Hematopoietic multipotent progenitor cell (in vitro differentiated cells): ENCODE results near the gene ZNF219. TPM values are rescaled to one million over a fixed set of nuclear protein-coding genes. Genes with fewer than 3 reads are reported as not detected.
A peak's percentile ranks its signal among the peaks of the same experiment; 100 is the strongest.

Source experiments
- DNase-seq, 3 donors: peaks; one replicate each; pipeline ENCODE4 v3.0.0-alpha.2; 2011 to 2015; ENCODE audit warnings: low read depth in 2 of 3, low spot score in 2 of 3
- total RNA-seq: library from RNA; depleted of rRNA; stranded (reverse); fragments of >200 nt; gene quantifications from one replicate; pipeline ENCODE4 v1.2.3, GENCODE V29; 2012

Gene ZNF219
- total RNA-seq, 1 donor = 31.2 TPM

- DNase-seq = no peak
These were observed 9.8 kb downstream of the ZNF219 start for GRCh38 chr14:21088687-21089086.

GRCh38 chr14:21087294-21088091 is 11.0 kb downstream of the ZNF219 start:
- DNase-seq = peak; percentile 76 to 96 (median 95)

- no peak for DNase-seq
These were observed 11.6 kb downstream of the ZNF219 start for GRCh38 chr14:21086908-21087293.

- no peak for DNase-seq
These were observed 13.2 kb downstream of the ZNF219 start for GRCh38 chr14:21084998-21085853.

GRCh38 chr14:21084396-21084795 is 14.1 kb downstream of the ZNF219 start:
- no peak for DNase-seq

GRCh38 chr14:21083565-21084325 is 14.7 kb downstream of the ZNF219 start:
- DNase-seq = no peak

GRCh38 chr14:21081521-21082142 is 16.8 kb downstream of the ZNF219 start:
- DNase-seq = no peak

GRCh38 chr14:21078726-21079125 is 19.7 kb downstream of the ZNF219 start:
- DNase-seq = no peak

GRCh38 chr14:21078287-21078686 is 20.2 kb downstream of the ZNF219 start:
- no peak for DNase-seq

GRCh38 chr14:21077672-21078071 is 20.8 kb downstream of the ZNF219 start:
- DNase-seq = no peak

GRCh38 chr14:21075719-21076437 is 22.6 kb downstream of the ZNF219 start:
- DNase-seq = no peak

GRCh38 chr14:21074398-21075272 is 23.8 kb downstream of the ZNF219 start:
- DNase-seq = no peak

GRCh38 chr14:21073921-21074320 is 24.5 kb downstream of the ZNF219 start:
- DNase-seq = no peak

- DNase-seq = no peak
These were observed 25.6 kb downstream of the ZNF219 start for GRCh38 chr14:21072781-21073339.

GRCh38 chr14:21072031-21072473 is 26.4 kb downstream of the ZNF219 start:
- peak in 1 of 3 donors; percentile 37 for DNase-seq

GRCh38 chr14:21071225-21072030 is 27.0 kb downstream of the ZNF219 start:
- DNase-seq = peak in 2 of 3 donors; percentile 87 to 90

GRCh38 chr14:21070610-21071224 is 27.7 kb downstream of the ZNF219 start:
- no peak for DNase-seq
